BJ (cell line): ENCODE results near the gene ARHGAP26. TPM values are rescaled to one million over a fixed set of nuclear protein-coding genes. Genes with fewer than 3 reads are reported as not detected.

ENCODE experiments used
- CTCF ChIA-PET: fragments of 350-600 bp; formaldehyde crosslinking; extraction: SDS; loops from one replicate; lab custom pipeline; 2021; ENCODE audit warnings: antibody characterized with exemption, inconsistent platforms; lab: Yijun Ruan, JAX
- POLR2A ChIA-PET: fragments of 300-600 bp; sonication (Branson Sonifier 250); formaldehyde crosslinking; extraction: SDS; loops from one replicate; lab custom pipeline; 2021; ENCODE audit warnings: antibody characterized with exemption; lab: Charles Lee
- DNase-seq: peaks from one replicate; pipeline ENCODE4 v3.0.0-alpha.2; 2011; ENCODE audit warnings: low read depth
- H3K27me3 ChIP-seq: 2 replicates; pipeline ENCODE4 v1.6.0; 2011; ENCODE audit warnings: low read length; ENCODE audit not compliant: control insufficient read depth, insufficient read depth
- H3K36me3 ChIP-seq: 2 replicates; pipeline ENCODE4 v1.5.1; 2011; ENCODE audit warnings: low read length; ENCODE audit not compliant: control insufficient read depth, insufficient read depth
- H3K4me3 ChIP-seq: 2 replicates; pipeline ENCODE4 v1.5.1; 2011; ENCODE audit warnings: low read depth, mild to moderate bottlenecking, control low read depth, low read length
- polyA plus RNA-seq: library from polyadenylated mRNA; depleted of rRNA; stranded (reverse); fragments of >200 nt; gene quantifications from 2 replicates; pipeline ENCODE4 v1.2.3, GENCODE V29; 2011
- TF ChIP-seq, protein P1 (sequence below): IDR thresholded peaks from 2 replicates; pipeline ENCODE4 v1.5.1; 2011; ENCODE audit warnings: low read depth, mild to moderate bottlenecking, control low read depth, inconsistent platforms, low read length, moderate library complexity; ENCODE audit not compliant: insufficient read depth

ARHGAP26 gene
- polyA plus RNA-seq, 1 experiment, result 4.8 TPM

DNA sequence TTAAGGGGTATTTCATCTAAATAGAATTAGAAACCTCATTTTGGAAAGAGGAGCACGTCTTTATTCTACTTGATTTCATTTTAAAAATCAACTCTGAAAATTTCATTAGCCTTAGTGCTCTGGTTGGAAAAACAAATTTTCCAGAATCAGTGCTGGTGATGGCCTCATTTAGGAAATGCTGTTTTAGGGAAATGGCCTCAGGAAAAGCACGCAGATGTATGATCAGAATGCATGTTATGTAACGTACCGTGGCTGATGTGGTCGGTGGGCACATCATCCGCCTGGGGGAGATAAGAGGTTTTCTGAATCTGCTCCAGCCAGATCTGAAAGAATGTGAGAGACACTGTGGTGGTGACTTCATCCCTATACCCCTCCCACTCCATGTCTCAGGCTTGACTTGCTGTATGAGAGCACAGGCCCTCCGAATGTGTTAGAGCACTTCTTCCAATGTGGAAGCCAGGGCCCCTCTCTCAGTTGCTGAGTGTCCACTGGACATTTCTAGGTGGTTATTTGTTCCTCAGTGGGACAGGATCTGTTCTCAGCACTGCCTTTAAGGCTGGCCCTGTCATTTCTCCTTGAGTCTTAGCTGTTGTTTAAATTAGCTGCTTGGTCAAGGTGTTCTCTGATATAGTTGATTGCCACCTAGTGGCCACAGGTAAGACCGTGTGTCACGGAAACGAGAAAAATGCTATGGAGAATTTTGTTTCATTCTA, 96.5 kb downstream of the ARHGAP26 start:
- Histone ChIP-seq H3K27me3 (peaks cover 10% of the 10 kb centered on the region), H3K4me3 (no peak overlapping the region), H3K36me3 (no peaks in the 10 kb centered on the region)
- CTCF ChIA-PET, result interaction anchor here (0.6 to 26.4 kb wide), 19 partner anchors 8 to 1327 kb away, joined by 3 to 1105 read pairs (median 4); partner anchors contain the start of gene ARHGAP26
- POLR2A ChIA-PET, result no interaction called here
- TF ChIP-seq, protein P1, sequence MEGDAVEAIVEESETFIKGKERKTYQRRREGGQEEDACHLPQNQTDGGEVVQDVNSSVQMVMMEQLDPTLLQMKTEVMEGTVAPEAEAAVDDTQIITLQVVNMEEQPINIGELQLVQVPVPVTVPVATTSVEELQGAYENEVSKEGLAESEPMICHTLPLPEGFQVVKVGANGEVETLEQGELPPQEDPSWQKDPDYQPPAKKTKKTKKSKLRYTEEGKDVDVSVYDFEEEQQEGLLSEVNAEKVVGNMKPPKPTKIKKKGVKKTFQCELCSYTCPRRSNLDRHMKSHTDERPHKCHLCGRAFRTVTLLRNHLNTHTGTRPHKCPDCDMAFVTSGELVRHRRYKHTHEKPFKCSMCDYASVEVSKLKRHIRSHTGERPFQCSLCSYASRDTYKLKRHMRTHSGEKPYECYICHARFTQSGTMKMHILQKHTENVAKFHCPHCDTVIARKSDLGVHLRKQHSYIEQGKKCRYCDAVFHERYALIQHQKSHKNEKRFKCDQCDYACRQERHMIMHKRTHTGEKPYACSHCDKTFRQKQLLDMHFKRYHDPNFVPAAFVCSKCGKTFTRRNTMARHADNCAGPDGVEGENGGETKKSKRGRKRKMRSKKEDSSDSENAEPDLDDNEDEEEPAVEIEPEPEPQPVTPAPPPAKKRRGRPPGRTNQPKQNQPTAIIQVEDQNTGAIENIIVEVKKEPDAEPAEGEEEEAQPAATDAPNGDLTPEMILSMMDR, result peak; percentile 68
- no peak for DNase-seq

DNA sequence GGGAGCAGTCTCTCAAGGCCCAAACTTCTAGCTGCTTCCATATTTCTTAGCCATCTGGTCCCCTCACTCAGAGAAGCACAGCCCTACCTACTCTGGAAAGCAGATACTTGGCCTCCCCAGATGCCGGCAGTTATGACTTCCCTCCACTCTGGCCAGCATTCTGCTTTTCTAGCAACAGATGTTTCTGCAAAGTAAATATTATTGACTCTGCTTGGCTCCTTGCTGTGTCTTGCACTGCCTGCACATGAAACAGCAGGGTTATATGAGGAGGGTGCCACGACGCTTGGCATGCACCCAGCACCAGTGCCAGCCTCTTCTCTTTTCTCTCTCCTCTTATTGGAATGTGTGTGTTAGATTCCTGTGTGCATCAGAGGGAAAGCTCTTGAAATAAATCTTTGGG, 99.7 kb downstream of the ARHGAP26 start:
- no peak for DNase-seq
- POLR2A ChIA-PET, result no interaction called here
- CTCF ChIA-PET, result interaction anchor here (0.7 to 26.4 kb wide), 3 partner anchors 11 to 1347 kb away, joined by 3 to 1105 read pairs (median 71); no protein-coding TSS in a partner anchor

DNA sequence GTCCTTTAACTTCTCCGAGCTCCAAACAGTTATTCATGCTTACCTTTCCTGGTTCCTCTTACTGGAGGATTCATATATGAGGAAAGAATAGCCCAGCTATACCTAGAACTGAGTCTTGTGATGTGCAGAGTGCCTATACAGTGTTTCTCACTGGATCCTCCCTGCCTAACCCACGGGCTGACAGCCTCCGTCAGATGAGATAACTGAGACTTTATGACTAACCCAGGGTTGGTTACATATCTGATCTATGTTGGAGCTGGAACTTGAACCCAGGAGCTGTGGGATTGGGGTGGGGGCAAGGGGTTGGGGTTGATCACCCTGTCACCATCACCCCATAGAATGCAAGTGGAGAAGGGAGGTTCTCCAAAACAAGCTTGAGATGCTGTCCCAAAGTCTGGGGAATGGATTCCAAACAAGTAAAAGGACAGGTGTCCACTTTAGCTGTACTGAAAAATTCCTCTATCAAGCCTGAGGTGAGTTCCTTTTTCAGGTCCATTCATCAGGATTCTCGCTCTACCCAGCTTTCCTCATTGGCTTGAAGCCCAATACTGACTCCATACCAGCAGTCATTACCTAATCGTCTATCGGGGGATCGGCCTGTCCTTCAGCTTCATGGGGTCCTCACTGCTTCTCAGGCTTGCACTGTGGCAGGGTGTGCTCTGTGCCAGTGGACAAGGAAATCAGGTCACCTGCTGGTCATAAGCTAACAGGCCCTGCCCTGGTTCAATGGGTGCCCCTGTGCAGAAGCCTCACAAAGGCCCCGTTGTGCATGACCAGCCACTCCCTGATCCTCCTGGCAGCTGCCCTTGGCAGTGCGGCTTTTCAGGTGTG, 100.6 kb downstream of the ARHGAP26 start:
- TF ChIP-seq, protein P1, result no peak

More for the DNA sequence above, 99.7 kb downstream of the ARHGAP26 start:
- Histone ChIP-seq H3K4me3 (no peak overlapping the region), H3K27me3 (peaks cover 10% of the 10 kb centered on the region), H3K36me3 (no peaks in the 10 kb centered on the region)
- TF ChIP-seq, protein P1, result no peak

DNA sequence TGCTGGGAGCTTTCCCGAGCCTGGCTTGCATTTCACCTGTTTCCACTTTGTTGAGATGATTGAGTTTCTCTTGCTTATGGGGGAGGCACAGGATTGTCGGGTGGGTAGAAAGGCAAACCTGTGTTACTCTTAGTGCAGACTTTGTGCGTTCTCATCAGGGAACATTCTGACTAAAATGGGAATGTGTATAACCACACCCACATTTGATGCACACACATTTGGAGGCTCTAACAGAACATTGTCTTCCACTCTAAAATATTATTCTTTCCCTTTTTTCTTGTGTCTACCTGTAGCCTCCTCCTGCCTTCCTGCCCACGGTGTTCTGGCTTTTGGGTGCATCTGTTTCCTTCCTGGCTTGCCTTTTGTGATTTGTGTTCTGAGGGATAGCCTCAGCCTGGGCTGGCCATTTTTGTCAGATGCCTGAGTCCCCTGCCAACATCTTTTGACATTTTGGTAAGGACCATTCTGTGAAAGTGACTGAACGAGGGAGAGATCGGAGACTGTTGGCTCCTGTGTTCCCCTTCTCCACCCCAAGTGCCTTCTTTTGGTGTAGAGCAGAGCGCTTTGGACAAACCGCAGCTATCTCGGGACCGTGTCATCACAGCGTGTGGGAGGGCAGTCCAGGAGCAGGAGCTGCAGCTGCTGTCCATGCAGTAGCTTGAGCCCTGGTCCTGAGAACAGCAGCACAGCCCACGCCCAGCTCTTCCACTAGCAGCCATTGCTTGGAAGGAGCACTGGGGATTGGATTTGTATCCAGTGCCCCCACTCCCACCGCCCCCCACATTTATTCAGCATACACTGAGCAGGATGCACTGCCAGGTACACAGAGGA, 101.4 kb downstream of the ARHGAP26 start:
- H3K27me3 ChIP-seq, result peaks cover 9% of the 10 kb centered on the region
- DNase-seq, result no peak
- POLR2A ChIA-PET, result no interaction called here
- CTCF ChIA-PET, result interaction anchor here (6.1 to 26.4 kb wide), 2 partner anchors 10 to 161 kb away, joined by 71 to 1105 read pairs; no protein-coding TSS in a partner anchor
- no peaks in the 10 kb centered on the region for H3K36me3 ChIP-seq
- H3K4me3 ChIP-seq, result no peak overlapping the region
- TF ChIP-seq, protein P1, result no peak

More for the DNA sequence above, 100.6 kb downstream of the ARHGAP26 start:
- POLR2A ChIA-PET, result no interaction called here
- Histone ChIP-seq H3K36me3 (no peaks in the 10 kb centered on the region), H3K4me3 (no peak overlapping the region), H3K27me3 (peaks cover 9% of the 10 kb centered on the region)
- DNase-seq, result no peak
- CTCF ChIA-PET, result interaction anchor here (6.1 to 26.4 kb wide), 2 partner anchors 10 to 160 kb away, joined by 71 to 1105 read pairs; no protein-coding TSS in a partner anchor
